Measurements from ENCODE around the gene TRIM9. TPM values are rescaled to one million over a fixed set of nuclear protein-coding genes. Genes with fewer than 3 reads are reported as not detected.

The TRIM9 gene
- total RNA-seq, 2 donors from 2014 or later: 1.2 to 1.3 TPM

DNA sequence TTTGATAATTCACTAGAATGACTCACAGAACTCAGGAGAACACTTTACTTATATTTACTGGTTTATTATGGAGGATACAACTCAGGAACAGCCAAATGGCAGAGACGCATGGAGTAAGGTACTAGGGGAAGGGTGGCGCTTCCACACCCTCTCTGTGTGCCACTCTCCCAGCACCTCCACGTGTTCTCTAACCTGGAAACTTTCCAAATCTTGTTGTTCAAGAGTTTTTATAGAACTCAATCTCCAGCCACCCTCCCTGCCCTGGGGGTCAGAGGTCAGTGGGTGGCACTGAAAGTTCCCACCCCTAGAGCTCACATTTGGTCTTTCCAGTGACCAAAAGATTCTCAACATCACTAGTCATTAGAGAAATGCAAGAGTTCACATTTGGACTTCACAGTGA is 13.2 kb downstream of the TRIM9 start:
- peaks cover 4% of the 10 kb centered on the region for H3K4me1 Mint-ChIP-seq
- H3K4me3 Mint-ChIP-seq: no peak overlapping the region
- ATAC-seq (replicated peaks): no peak
- H3K27ac Mint-ChIP-seq: no peak overlapping the region
- H3K9me3 Mint-ChIP-seq: no peaks in the 10 kb centered on the region
- peaks cover 14% of the 10 kb centered on the region for H3K27me3 Mint-ChIP-seq
- no peaks in the 10 kb centered on the region for H3K36me3 Mint-ChIP-seq (ENCODE audit: low read depth)

DNA sequence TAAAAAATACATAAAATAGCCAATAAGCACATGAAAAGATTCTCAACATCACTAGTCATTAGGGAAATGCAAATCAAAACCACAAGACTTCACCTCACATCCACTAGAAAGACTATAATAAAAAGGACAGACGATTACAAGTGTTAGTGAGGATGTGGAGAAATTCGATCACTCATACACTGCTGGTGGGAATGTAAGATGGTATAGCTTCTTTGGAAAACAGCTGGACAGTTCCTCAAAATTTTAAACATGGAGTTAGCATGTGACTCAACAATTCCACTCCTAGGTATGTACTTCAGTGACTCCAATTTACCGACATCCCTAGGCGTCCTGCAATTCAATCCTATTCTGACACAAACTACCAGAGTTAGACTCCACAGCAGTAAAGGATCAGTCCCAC is 13.7 kb downstream of the TRIM9 start:
- no peaks in the 10 kb centered on the region for H3K9me3 Mint-ChIP-seq
- H3K27ac Mint-ChIP-seq: no peak overlapping the region

GRCh38 chr14:51080645-51081044 is 14.3 kb downstream of the TRIM9 start:
- Mint-ChIP-seq H3K36me3 (ENCODE audit: low read depth) (no peaks in the 10 kb centered on the region), H3K9me3 (no peaks in the 10 kb centered on the region), H3K27me3 (peaks cover 20% of the 10 kb centered on the region), H3K4me3 (no peak overlapping the region), H3K27ac (no peak overlapping the region), H3K4me1 (no peaks in the 10 kb centered on the region)
- no peak for ATAC-seq (replicated peaks)

More for the DNA sequence above, 13.7 kb downstream of the TRIM9 start:
- Mint-ChIP-seq H3K4me1 (no peaks in the 10 kb centered on the region), H3K4me3 (no peak overlapping the region), H3K36me3 (ENCODE audit: low read depth) (no peaks in the 10 kb centered on the region), H3K27me3 (peaks cover 17% of the 10 kb centered on the region)
- no peak for ATAC-seq (replicated peaks)

DNA sequence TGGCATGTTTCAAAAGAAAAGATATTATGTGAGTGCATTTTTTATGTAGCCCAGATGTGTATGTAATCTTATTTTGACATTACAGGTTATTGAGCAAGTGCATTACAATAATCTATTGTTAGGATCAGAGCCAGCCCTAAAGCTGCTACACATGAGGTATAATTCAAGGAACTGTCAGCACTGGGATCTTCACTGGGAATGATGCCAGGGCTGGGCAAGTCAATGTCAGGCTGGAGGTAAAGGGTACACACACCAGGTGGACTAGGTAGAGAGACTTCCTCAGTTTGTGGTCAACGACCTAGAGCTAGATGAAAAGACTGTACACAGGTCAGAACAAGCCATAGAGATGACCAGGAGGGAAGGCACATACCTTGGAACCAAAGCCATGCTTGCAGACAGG is 15.4 kb downstream of the TRIM9 start:
- no peaks in the 10 kb centered on the region for H3K36me3 Mint-ChIP-seq (ENCODE audit: low read depth)
- no peak overlapping the region for H3K4me3 Mint-ChIP-seq
- H3K4me1 Mint-ChIP-seq: no peaks in the 10 kb centered on the region
- peaks cover 22% of the 10 kb centered on the region for H3K27me3 Mint-ChIP-seq
- H3K27ac Mint-ChIP-seq: no peak overlapping the region
- H3K9me3 Mint-ChIP-seq: no peaks in the 10 kb centered on the region
- ATAC-seq (replicated peaks): no peak

DNA sequence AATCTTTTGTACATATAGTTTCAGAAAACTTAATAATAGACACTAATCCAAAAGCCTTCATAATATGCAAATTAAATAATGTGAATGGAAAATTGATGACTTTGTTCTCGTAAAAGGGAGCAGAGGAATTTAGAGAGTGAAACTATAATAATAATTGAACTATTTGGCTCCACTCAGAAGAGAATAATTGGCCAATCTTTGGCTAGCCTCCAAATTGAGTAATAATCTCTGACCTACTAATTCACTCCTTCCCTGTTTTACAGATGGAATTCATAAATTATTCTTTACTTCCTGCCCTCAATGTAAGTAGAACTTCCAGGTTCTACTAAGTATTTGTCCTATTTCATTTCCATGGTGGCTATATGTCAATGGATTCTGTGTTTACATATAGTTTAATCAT is 15.8 kb downstream of the TRIM9 start:
- Mint-ChIP-seq H3K27ac (no peak overlapping the region), H3K4me1 (no peaks in the 10 kb centered on the region), H3K36me3 (ENCODE audit: low read depth) (no peaks in the 10 kb centered on the region), H3K4me3 (no peak overlapping the region), H3K27me3 (peaks cover 22% of the 10 kb centered on the region), H3K9me3 (no peaks in the 10 kb centered on the region)
- ATAC-seq (replicated peaks): no peak

DNA sequence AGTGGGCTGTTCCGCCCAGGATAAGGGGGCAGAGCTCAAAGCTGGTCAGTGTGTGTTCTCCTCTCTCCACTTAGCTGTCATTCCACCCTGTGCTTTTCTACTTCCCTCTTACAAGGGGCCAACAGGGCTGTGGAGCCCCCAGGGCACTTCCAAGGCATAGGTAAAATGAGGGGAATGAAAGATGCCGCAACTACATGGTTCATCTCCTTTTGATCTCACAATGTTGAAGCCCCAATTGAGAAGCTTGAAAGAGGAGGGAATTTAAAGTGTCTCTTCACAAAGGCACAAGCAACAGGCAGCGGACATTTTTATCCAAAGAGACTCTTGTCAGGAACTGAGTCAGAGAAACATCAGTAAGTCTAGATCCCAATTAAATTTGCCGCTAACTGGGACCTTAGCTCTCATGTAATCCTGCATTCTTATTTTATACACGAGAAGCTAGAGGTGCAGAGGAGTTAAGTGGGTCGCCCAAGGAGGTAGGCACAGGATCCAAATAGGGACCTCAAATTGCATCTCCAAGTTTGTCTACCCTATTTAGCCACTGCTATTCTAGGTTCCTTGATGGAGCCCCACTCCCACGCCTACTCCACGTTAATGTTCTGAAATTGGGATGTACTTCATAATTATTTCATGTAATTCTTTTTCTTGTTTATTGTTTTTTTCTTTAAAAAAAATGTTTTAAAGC is 20.1 kb downstream of the TRIM9 start:
- peaks cover 30% of the 10 kb centered on the region for H3K27me3 Mint-ChIP-seq
- no peaks in the 10 kb centered on the region for H3K9me3 Mint-ChIP-seq
- no peak overlapping the region for H3K27ac Mint-ChIP-seq
- H3K36me3 Mint-ChIP-seq (ENCODE audit: low read depth): no peaks in the 10 kb centered on the region
- no peak overlapping the region for H3K4me3 Mint-ChIP-seq
- no peak for ATAC-seq (replicated peaks)
- no peaks in the 10 kb centered on the region for H3K4me1 Mint-ChIP-seq

- Mint-ChIP-seq H3K4me1 (no peaks in the 10 kb centered on the region), H3K27me3 (peaks cover 28% of the 10 kb centered on the region), H3K9me3 (no peaks in the 10 kb centered on the region), H3K4me3 (no peak overlapping the region), H3K27ac (no peak overlapping the region), H3K36me3 (ENCODE audit: low read depth) (no peaks in the 10 kb centered on the region)
- ATAC-seq (replicated peaks): no peak
These were observed 21.2 kb downstream of the TRIM9 start for GRCh38 chr14:51073731-51074130.

DNA sequence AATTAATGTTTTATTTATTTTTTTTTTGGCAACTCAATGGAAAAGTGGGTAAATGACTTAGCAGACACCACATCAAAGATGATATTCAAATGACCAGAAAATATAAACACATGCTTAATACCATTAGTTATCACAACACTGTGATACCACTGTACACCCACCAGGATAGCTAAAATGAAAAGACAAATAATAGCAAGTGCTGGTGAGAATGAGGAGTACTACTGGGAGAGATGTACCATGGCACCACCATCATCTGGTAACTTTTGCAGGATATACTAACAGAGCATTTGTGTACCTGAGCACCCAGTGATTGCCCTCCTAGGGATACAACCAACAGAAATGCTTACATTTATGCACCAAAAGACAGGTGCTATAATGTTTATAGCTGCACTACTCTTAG is 21.9 kb downstream of the TRIM9 start:
- Mint-ChIP-seq H3K4me1 (no peaks in the 10 kb centered on the region), H3K27me3 (peaks cover 29% of the 10 kb centered on the region), H3K4me3 (no peak overlapping the region), H3K9me3 (no peaks in the 10 kb centered on the region), H3K27ac (no peak overlapping the region), H3K36me3 (ENCODE audit: low read depth) (no peaks in the 10 kb centered on the region)
- no peak for ATAC-seq (replicated peaks)

- Mint-ChIP-seq H3K4me1 (no peaks in the 10 kb centered on the region), H3K4me3 (no peak overlapping the region), H3K27ac (no peak overlapping the region), H3K36me3 (ENCODE audit: low read depth) (no peaks in the 10 kb centered on the region), H3K9me3 (no peaks in the 10 kb centered on the region), H3K27me3 (peaks cover 24% of the 10 kb centered on the region)
- ATAC-seq (replicated peaks): no peak
These were observed 23.0 kb downstream of the TRIM9 start for GRCh38 chr14:51071857-51072256.

- H3K4me1 Mint-ChIP-seq: no peaks in the 10 kb centered on the region
- peaks cover 18% of the 10 kb centered on the region for H3K27me3 Mint-ChIP-seq
- no peak overlapping the region for H3K4me3 Mint-ChIP-seq
- no peaks in the 10 kb centered on the region for H3K36me3 Mint-ChIP-seq (ENCODE audit: low read depth)
- no peaks in the 10 kb centered on the region for H3K9me3 Mint-ChIP-seq
- no peak for ATAC-seq (replicated peaks)
- H3K27ac Mint-ChIP-seq: no peak overlapping the region
These were observed 24.2 kb downstream of the TRIM9 start for GRCh38 chr14:51070726-51071125.

DNA sequence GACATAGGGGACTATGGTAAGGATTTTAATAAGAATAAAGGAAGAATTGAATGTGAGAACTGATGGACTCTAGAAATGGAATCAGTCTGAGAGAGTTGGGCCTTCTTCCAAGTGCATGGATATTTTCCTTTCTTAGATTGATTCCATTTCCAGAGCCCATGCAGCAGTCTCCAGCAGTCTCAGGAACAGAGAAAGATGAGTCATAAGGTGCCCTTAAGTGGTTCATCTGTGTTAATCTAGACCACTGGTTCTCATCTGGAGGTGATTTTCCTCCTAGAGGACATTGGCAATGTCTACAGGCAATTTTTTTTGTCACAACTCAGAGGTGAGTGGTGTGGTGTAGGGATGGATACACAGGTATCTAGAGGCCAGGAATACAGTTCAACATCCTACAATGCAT is 25.9 kb downstream of the TRIM9 start:
- H3K36me3 Mint-ChIP-seq (ENCODE audit: low read depth): no peaks in the 10 kb centered on the region
- H3K4me3 Mint-ChIP-seq: no peak overlapping the region
- H3K27me3 Mint-ChIP-seq: peaks cover 15% of the 10 kb centered on the region
- H3K4me1 Mint-ChIP-seq: no peaks in the 10 kb centered on the region
- H3K27ac Mint-ChIP-seq: no peak overlapping the region
- no peaks in the 10 kb centered on the region for H3K9me3 Mint-ChIP-seq
- no peak for ATAC-seq (replicated peaks)

DNA sequence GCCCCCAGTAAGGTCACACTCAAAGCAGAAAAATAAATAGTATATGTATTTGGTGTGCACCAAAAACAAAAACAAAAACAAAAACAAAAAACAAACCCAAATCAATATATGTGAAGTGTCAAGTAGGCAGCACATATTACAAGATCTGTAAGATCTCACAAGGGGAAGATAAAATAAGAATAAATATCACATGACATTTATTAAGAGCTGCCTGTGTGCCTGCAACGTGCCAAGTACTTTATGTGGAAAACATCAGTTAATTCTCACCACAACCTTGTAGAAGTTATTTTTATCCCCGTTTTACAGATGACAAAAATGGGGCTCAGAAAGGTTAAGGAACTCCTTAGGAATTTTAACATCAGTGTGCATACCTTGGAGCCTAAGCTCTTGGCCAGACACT is 26.6 kb downstream of the TRIM9 start:
- H3K27me3 Mint-ChIP-seq: peaks cover 11% of the 10 kb centered on the region
- no peak for ATAC-seq (replicated peaks)
- H3K36me3 Mint-ChIP-seq (ENCODE audit: low read depth): no peaks in the 10 kb centered on the region
- H3K4me1 Mint-ChIP-seq: no peaks in the 10 kb centered on the region
- H3K9me3 Mint-ChIP-seq: no peaks in the 10 kb centered on the region
- H3K4me3 Mint-ChIP-seq: no peak overlapping the region
- H3K27ac Mint-ChIP-seq: no peak overlapping the region

GRCh38 chr14:51067295-51067694 is 27.6 kb downstream of the TRIM9 start:
- Mint-ChIP-seq H3K9me3 (peaks cover 7% of the 10 kb centered on the region), H3K4me1 (no peaks in the 10 kb centered on the region), H3K27ac (no peak overlapping the region), H3K27me3 (peaks cover 11% of the 10 kb centered on the region), H3K4me3 (no peak overlapping the region), H3K36me3 (ENCODE audit: low read depth) (no peaks in the 10 kb centered on the region)
- no peak for ATAC-seq (replicated peaks)

- Mint-ChIP-seq H3K9me3 (peaks cover 10% of the 10 kb centered on the region), H3K4me3 (no peak overlapping the region), H3K4me1 (no peaks in the 10 kb centered on the region), H3K36me3 (ENCODE audit: low read depth) (no peaks in the 10 kb centered on the region), H3K27me3 (peaks cover 11% of the 10 kb centered on the region), H3K27ac (no peak overlapping the region)
- no peak for ATAC-seq (replicated peaks)
These were observed 28.3 kb downstream of the TRIM9 start for GRCh38 chr14:51066576-51066975.

DNA sequence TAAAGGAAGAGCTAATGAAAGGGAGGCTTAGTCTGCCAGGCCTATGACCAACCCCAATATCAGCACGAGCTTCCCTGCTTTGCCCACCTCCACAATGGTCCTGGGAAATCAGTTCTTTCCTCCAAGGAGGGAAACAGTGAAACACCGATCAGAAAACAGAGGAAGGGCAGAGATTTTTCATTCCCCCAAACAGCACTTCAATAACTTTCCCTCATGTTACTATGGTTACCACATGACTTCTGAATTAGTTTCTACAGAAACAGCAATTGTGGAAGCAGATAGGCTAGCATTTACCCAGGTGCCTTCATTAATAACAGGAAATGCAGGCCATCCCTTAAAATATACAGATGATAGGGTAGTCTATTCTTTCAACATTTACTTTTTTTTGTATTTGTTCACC is 35.9 kb downstream of the TRIM9 start:
- H3K27ac Mint-ChIP-seq: no peak overlapping the region
- no peaks in the 10 kb centered on the region for H3K4me1 Mint-ChIP-seq
- no peaks in the 10 kb centered on the region for H3K36me3 Mint-ChIP-seq (ENCODE audit: low read depth)
- peaks cover 10% of the 10 kb centered on the region for H3K9me3 Mint-ChIP-seq
- no peak for ATAC-seq (replicated peaks)
- no peak overlapping the region for H3K4me3 Mint-ChIP-seq
- peaks cover 8% of the 10 kb centered on the region for H3K27me3 Mint-ChIP-seq

DNA sequence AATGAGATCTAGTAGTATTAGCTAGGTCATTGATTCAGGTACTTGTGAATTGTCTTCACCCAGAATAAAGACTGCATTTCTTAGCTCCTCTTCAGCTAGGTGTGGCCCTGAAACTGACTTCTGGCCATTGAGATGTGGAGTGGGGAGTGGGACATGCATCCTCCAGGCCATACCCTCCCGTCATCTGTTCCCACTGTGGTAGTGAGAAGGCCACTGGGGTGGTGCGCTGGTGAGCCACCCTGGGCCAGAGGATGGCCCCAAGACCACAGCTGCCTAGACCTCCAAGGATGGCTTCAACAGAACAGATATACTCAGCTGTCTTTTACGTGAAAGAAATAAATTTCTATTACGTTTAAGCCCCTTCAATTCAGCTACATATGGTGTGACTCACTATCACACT is 36.5 kb downstream of the TRIM9 start:
- ATAC-seq (replicated peaks): no peak
- H3K36me3 Mint-ChIP-seq (ENCODE audit: low read depth): no peaks in the 10 kb centered on the region
- H3K4me3 Mint-ChIP-seq: no peak overlapping the region
- peaks cover 10% of the 10 kb centered on the region for H3K9me3 Mint-ChIP-seq
- peaks cover 8% of the 10 kb centered on the region for H3K27me3 Mint-ChIP-seq
- H3K4me1 Mint-ChIP-seq: no peaks in the 10 kb centered on the region
- H3K27ac Mint-ChIP-seq: no peak overlapping the region

All from activated T-helper 17 cell treated with anti-CD3 and anti-CD28 coated beads, Interleukin-2, amount 50 U/mL, for 72 hours (primary cell).